ENCODE data around the gene RAB33B. TPM values are rescaled to one million over a fixed set of nuclear protein-coding genes. Genes with fewer than 3 reads are reported as not detected.

RAB33B gene
- 4.8 and 6.4 TPM in 2 replicates for total RNA-seq

DNA sequence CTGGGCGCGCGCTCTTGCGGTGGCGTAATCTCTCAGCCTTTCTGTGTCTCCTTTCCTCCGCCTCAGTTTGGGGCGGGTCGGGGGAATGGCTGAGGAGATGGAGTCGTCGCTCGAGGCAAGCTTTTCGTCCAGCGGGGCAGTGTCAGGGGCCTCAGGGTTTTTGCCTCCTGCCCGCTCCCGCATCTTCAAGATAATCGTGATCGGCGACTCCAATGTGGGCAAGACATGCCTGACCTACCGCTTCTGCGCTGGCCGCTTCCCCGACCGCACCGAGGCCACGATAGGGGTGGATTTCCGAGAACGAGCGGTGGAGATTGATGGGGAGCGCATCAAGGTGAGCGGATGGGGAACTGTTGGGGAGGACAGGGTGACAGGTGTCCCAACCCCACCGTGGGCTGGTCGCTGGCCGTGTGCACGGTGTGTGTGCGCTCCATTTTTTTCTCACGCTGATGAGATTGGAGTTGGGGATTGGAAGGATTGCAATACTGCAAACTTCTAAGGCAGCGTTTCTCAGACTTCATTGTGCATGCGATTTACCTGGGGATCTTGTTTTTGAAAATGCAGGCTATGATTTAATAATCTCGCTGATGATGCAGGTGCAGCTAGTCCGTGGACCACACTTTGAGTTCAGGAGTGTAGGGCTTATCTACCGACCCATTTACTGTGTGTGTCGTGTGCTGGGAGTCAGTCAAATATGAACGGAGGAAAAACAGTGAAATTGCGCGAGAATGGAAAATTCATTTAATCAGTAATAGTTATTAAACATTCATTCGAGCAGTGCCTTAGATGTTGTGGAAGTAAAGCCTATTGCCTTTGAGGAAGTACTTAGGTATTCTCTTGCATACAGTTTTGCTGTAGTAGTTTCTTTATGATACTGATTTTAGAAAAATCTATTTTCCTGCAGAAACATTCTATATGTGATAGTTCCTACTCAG, at the start of gene RAB33B:
Gene RAB33B (plus strand): TSS at position 11 of the 935 bp plus-strand sequence. CDS start 75 bp downstream, at position 86.

Other genes with a start within 250 kb of the RAB33B start
- 0.08 and 0.47 TPM in 2 replicates for gene MGARP, start 173.9 kb upstream of the RAB33B start, total RNA-seq
- 25.5 and 38.0 TPM in 2 replicates for gene NAA15, start 152.6 kb upstream of the RAB33B start, total RNA-seq
- 63.4 and 67.2 TPM in 2 replicates for gene NDUFC1, start 151.6 kb upstream of the RAB33B start, total RNA-seq
- gene SETD7, start 102.1 kb downstream of the RAB33B start, total RNA-seq: 22.9 and 26.6 TPM in 2 replicates
- gene MGST2, start 211.7 kb downstream of the RAB33B start, total RNA-seq: 42.4 and 47.6 TPM in 2 replicates